ENCODE data around the gene TCF12. TPM values are rescaled to one million over a fixed set of nuclear protein-coding genes. Genes with fewer than 3 reads are reported as not detected.

TCF12 gene
- total RNA-seq, 4 donors from 2014 or later: 105 to 446 (median 180) TPM

DNA sequence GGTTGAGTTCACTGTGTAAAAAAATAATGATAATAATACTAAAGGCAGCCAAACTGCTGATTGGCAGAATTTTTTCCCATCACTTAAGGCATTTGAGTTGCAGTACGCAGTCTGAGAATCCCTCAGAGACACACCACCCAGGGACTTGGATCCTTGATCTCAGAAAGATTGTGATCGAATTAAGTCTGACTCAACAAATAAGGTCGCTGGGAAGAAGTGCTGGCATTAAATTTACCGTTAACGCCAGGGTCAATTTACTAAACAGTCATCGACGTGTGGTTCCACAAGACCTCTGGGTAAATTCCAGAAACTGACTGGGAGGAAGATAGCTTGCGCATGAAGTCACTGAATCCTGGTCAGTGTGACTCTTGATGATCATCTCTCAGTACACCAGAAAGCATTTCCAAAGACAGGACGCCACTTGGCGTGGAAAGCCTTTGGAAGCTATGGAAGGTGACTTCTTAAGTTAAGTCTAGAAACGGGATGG lies 409.6 kb downstream of the TCF12 start:
- no peak for TF ChIP-seq POLR2AphosphoS5 (IDR thresholded peaks at IDR 0.05)
- no peak for TF ChIP-seq EP300 (IDR thresholded peaks at IDR 0.05; ENCODE audit: low read depth)
- TF ChIP-seq, protein P1, sequence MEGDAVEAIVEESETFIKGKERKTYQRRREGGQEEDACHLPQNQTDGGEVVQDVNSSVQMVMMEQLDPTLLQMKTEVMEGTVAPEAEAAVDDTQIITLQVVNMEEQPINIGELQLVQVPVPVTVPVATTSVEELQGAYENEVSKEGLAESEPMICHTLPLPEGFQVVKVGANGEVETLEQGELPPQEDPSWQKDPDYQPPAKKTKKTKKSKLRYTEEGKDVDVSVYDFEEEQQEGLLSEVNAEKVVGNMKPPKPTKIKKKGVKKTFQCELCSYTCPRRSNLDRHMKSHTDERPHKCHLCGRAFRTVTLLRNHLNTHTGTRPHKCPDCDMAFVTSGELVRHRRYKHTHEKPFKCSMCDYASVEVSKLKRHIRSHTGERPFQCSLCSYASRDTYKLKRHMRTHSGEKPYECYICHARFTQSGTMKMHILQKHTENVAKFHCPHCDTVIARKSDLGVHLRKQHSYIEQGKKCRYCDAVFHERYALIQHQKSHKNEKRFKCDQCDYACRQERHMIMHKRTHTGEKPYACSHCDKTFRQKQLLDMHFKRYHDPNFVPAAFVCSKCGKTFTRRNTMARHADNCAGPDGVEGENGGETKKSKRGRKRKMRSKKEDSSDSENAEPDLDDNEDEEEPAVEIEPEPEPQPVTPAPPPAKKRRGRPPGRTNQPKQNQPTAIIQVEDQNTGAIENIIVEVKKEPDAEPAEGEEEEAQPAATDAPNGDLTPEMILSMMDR (IDR thresholded peaks at IDR 0.05): no peak
- no peak for TF ChIP-seq POLR2A (IDR thresholded peaks at IDR 0.05)
- in situ Hi-C loops (cut with MboI; ENCODE audit: low pct_ligation_motif_present in 1 of 4, low pct_unique_long_range_greater_than_20kb in 1 of 4, low sequenced_read_pairs in 3 of 4): no loop called here
- no peaks in the 10 kb centered on the region for H3K36me3 ChIP-seq
- intact Hi-C loops (cut with DNase I; ENCODE audit: low total_unique reads): no loop called here
- peak overlapping the region in 1 of 4 donors; percentile 62 for H3K27ac ChIP-seq
- no peaks in the 10 kb centered on the region for H3K9me3 ChIP-seq
- H3K4me3 ChIP-seq: no peak overlapping the region
- DNase-seq: no peak
- peaks cover 5 to 34% (median 24%) of the 10 kb centered on the region in 4 donors for H3K4me1 ChIP-seq
- no peaks in the 10 kb centered on the region for H3K27me3 ChIP-seq
- WGBS, 2 donors (ENCODE audit: low coverage in 1 of 2): 81 to 83% methylated on average over 1 to 11 of the region's 11 CpGs

DNA sequence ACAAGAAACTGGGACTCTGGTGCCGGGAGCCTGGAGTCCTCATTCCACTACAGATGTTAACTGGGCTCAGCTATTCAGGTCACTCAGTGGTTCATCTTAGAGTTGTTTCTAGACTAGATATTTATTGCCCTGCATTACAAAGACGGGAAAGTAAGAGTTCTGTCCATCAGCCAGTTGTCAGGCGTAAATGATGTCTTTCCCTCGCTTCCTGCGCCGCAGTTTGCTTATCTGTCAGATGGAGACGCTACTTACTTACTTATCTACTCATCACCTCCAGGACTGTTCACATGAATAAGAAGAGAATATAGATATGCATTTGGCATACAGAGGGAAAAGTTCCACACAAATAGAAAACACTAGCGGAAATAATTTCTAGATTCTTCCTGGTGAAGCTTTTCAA lies 410.0 kb downstream of the TCF12 start:
- intact Hi-C loops (cut with DNase I; ENCODE audit: low total_unique reads) (no loop called here), in situ Hi-C loops (cut with MboI; ENCODE audit: low pct_ligation_motif_present in 1 of 4, low pct_unique_long_range_greater_than_20kb in 1 of 4, low sequenced_read_pairs in 3 of 4) (no loop called here)
- no peak overlapping the region for H3K27ac ChIP-seq
- DNase-seq: no peak
- WGBS, 2 donors (ENCODE audit: low coverage in 1 of 2): 88 to 92% methylated on average over 7 to 8 of the region's 8 CpGs
- no peaks in the 10 kb centered on the region for H3K27me3 ChIP-seq
- peaks cover under 1 to 30% (median 20%) of the 10 kb centered on the region in 4 donors for H3K4me1 ChIP-seq
- H3K4me3 ChIP-seq: no peak overlapping the region
- no peaks in the 10 kb centered on the region for H3K9me3 ChIP-seq
- no peak for TF ChIP-seq POLR2A (IDR thresholded peaks at IDR 0.05)
- no peak for TF ChIP-seq POLR2AphosphoS5 (IDR thresholded peaks at IDR 0.05)
- TF ChIP-seq, protein P1 (IDR thresholded peaks at IDR 0.05): no peak
- TF ChIP-seq EP300 (IDR thresholded peaks at IDR 0.05; ENCODE audit: low read depth): no peak
- no peaks in the 10 kb centered on the region for H3K36me3 ChIP-seq

DNA sequence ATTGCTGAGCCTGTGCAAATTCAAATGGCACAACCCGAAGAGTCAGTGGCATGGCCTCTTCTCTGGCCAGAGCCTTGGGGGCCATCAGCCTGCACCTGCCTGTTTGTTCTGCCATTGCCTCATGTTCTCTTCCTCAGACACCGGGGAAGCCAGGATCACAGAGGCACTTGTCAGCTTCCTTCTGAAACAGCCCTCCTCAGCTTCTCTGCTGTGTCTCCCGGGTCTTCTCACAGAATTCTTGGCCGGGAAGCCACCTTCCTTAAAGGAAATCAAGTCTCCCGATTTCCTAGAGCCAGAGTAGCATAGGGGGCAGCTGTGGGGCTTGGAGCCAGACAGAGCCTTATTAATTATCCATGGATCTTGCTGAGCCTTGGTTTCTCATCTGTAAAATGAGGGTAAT lies 410.5 kb downstream of the TCF12 start:
- Histone ChIP-seq H3K27me3 (no peaks in the 10 kb centered on the region), H3K4me1 (peaks cover 0 to 27% (median 17%) of the 10 kb centered on the region in 4 donors), H3K9me3 (no peaks in the 10 kb centered on the region), H3K27ac (no peak overlapping the region), H3K4me3 (no peak overlapping the region), H3K36me3 (no peaks in the 10 kb centered on the region)
- 79% methylated on average over 5 of the region's 5 CpGs; no CpG with 5 or more reads in 1 of the 2 donors for WGBS, 2 donors (ENCODE audit: low coverage in 1 of 2)
- TF ChIP-seq POLR2AphosphoS5 (IDR thresholded peaks at IDR 0.05) (no peak), EP300 (IDR thresholded peaks at IDR 0.05; ENCODE audit: low read depth) (no peak), POLR2A (IDR thresholded peaks at IDR 0.05) (no peak)
- TF ChIP-seq, protein P1 (IDR thresholded peaks at IDR 0.05): no peak
- in situ Hi-C loops (cut with MboI; ENCODE audit: low pct_ligation_motif_present in 1 of 4, low pct_unique_long_range_greater_than_20kb in 1 of 4, low sequenced_read_pairs in 3 of 4) (no loop called here), intact Hi-C loops (cut with DNase I; ENCODE audit: low total_unique reads) (no loop called here)
- no peak for DNase-seq

DNA sequence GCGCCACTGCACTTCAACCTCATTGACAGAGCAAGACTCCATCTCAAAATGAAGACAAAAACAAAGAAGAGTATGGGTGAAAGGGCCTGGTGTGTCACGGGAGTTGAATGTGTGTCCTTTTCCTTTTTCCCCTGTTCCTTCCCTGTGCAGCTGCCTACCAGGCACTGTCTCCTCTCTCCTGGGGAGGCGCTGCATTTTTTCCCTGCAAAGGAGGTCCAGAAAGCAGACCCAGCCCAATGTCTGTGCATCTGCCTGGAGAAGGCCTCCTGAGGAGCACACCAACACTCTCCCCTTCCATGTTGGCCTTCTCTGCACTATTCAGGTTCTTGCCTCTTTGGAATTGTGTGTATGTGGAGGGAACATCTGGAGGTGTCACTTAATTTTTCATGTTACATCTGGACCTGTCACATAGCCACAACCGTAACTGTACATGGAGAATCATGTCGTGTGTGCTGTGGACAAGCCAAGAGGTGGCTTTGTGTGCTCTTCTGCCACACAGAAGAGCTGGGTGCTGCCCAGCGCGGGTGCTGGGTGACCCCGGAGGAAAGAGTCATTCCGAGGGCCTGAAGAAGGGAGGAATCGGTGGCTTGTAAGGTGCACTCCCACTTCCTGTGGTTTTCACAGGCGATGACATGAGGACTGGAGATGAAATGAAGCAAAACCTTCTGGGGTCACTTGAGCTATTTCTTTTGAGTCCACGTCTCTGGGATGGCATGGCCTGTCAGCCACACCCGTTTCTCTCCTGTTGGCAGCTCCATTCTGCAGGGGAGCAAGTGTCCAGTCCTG lies 411.3 kb downstream of the TCF12 start:
- H3K4me3 ChIP-seq: no peak overlapping the region
- H3K9me3 ChIP-seq: no peaks in the 10 kb centered on the region
- TF ChIP-seq POLR2A (IDR thresholded peaks at IDR 0.05) (no peak), POLR2AphosphoS5 (IDR thresholded peaks at IDR 0.05) (no peak), EP300 (IDR thresholded peaks at IDR 0.05; ENCODE audit: low read depth) (no peak)
- TF ChIP-seq, protein P1 (IDR thresholded peaks at IDR 0.05): no peak
- WGBS, 2 donors (ENCODE audit: low coverage in 1 of 2): 79 to 100% methylated on average over 3 to 13 of the region's 13 CpGs
- H3K27me3 ChIP-seq: no peaks in the 10 kb centered on the region
- no peaks in the 10 kb centered on the region for H3K36me3 ChIP-seq
- in situ Hi-C loops (cut with MboI; ENCODE audit: low pct_ligation_motif_present in 1 of 4, low pct_unique_long_range_greater_than_20kb in 1 of 4, low sequenced_read_pairs in 3 of 4): no loop called here
- DNase-seq: no peak
- H3K27ac ChIP-seq: no peak overlapping the region
- intact Hi-C loops (cut with DNase I; ENCODE audit: low total_unique reads): no loop called here
- peaks cover 0 to 24% (median 15%) of the 10 kb centered on the region in 4 donors for H3K4me1 ChIP-seq

All from transverse colon (tissue), 4 donors.